D341Med (cell line): ENCODE measurements around the gene TEAD1.

Experiments
- DNase-seq: peaks from one replicate; pipeline ENCODE4 v3.0.0; 2012; ENCODE audit warnings: low spot score

TEAD1 gene

GRCh38 chr11:12707500-12707880 lies 33.3 kb downstream of the TEAD1 start:
- DNase-seq = no peak

DNA sequence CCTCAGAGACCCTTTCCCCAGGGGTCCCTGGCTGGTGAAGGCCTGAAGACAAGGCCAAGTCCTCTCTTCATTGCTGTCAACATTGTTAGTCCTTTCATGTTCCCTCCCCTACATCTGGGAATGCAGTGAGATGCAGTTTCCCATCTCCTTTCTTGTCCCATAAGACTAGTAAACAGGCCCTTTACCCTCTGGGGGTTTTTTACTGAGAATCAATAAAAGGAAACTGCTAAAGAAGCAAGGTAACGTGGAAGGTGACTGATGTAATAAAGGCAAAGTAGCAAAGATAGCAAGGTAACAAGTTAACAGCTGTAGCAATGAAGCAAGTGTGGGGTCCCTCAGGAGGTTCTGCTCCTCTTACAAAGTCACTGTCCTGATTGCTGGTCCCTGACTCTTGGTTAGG lies 37.3 kb downstream of the TEAD1 start:
- DNase-seq = no peak

GRCh38 chr11:12712132-12712531 lies 37.9 kb downstream of the TEAD1 start:
- DNase-seq = no peak

DNA sequence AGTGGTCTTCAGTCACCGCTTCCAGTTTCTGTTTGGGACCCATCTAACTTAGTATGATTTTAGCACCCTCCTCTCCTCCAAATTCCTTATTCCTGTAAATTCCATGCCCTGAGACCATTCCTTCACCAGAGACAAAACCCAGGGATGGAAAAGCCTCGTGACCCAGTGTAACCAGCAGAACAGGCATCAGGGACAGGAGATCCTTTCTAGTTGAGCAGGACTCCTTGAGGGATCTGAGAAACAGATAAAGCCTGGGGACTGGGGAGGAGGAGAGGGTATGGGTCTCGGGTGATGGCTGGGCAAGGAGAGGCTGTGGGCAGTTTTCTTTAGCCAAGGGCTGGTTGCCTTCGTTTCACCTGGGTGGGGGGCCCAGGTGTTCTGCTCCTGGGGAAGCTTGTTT lies 40.9 kb downstream of the TEAD1 start:
- DNase-seq = no peak

GRCh38 chr11:12715941-12716340 lies 41.7 kb downstream of the TEAD1 start:
- no peak for DNase-seq

DNA sequence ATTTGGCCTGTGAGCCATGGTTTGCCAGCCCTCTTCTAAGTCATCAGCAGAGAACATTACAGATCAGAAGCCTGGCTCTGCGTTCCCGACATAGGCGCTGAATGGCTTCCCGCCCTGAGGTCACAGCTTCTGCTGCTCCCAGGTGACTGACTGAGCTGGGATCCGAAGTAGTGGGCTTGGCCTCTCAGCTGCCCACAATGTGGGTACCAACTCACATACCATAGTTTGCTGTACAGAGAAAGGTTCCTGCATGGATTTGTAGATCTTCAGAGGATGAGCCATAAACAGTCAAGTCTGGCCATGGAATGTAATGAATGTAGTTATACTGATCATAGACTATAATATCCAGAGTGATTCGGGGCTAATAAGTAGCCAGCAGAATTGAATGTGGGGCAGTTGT lies 42.6 kb downstream of the TEAD1 start:
- no peak for DNase-seq

DNA sequence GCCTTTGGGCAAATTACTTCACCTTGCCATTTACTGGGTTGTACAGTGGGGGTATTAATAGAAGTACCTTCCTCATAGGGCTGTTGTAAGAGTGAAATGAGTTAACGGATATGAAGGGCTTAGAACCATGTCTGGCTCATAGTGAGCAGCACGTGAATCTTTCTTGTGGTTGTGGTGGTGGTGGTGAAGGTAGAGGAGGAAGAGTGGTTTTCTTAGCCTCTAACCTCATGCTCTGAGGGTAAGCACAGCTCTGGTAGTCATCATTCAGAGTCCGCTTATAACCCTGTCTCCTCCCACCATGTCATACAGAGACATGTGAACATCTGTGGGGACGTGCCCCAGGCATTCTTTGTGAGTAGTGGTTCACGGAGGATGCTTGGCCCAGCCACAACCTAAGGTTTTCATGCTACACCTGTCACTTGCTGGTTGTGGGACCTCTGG lies 43.6 kb downstream of the TEAD1 start:
- no peak for DNase-seq

DNA sequence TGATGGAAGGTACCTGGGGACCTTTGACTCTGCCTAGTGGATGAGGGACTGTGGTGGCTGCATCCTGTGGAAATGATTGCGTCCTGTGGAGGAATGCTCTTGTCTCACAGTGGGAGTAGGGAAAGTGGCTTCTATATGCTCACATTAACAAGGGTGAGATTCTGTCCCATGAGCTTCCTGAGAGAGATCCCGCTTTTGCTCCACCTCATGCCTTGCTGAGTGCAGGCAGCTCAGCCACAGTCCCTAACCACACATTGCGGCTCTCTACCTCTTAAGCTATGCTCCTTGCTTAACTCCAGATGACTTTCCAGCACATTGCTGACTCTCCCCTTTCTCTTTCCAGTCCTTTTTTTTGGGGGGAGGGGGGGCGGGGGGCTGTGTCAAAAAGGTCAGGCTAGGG lies 45.0 kb downstream of the TEAD1 start:
- no peak for DNase-seq

- DNase-seq = no peak
Measured at GRCh38 chr11:12721816-12722604, 47.8 kb downstream of the TEAD1 start.

- DNase-seq = no peak
Measured at GRCh38 chr11:12723421-12724300, 49.4 kb downstream of the TEAD1 start.

GRCh38 chr11:12724301-12725054 lies 50.3 kb downstream of the TEAD1 start:
- no peak for DNase-seq

GRCh38 chr11:12725055-12725862 lies 51.0 kb downstream of the TEAD1 start:
- no peak for DNase-seq

DNA sequence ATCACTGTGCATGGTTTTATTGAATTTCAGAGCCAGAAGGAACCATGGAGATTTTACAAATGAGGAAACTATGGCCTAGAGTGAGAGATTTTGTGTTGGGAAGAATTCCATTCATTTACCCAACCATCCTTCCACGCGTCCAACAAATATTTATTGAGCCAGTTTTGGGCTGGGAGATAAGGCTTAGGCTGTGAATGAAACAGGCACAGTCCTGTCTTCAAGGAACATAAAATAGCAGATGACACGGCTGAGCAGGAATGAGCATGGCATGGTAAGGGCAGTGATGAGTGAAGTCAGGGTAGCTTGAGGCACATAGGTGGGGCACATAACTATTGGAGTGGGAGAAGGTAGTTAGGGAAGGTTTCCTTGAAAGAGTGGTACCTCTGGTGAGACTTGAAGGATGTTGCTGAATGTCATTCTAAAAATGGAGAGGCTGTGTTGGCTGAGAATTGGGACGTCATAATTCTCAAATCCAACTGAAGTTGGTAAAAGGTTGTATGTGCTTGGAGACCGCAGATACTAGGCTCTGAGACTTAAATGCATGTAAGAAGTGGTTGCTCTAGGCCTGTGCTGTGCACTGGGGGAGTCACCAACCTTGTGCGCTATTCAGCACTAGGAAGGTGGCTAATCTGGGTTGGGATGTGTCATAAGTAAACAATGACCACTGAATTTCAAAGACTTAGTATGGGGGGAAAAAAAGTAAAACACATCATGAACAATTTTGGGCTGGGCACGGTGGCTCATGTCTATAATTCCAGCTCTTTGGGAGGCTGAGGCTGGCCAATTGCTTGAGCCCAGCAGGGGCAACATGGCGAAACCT lies 51.9 kb downstream of the TEAD1 start:
- no peak for DNase-seq

DNA sequence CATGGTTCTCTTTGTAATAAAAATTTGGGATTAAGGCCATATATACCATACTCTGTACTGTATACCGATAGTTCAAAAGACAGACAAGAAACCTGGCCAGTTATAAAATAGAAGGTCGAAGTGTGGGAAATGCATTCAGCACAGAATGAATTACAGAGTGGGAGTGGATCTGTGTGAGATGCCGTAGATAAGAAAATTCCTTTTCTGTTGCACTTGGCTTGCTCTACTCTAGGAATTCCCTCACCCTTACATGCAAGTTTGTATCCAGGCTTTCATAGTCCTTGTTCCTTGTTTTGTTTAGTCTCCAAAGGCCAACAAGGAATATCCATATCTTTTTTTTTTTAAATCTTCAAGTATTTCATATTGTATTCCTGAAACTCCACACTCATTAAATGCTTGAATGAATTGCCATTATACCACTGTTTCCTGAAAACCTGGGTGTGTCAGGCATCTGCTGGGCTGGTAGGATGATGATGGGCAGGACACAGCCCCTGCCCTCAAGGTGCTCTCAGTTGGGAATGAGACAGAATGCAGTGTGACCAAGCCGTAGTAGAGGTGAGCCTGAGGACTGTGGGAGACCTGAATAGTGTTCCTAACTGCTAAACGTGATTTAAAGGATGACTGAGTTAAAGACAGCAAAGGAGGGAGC lies 53.5 kb downstream of the TEAD1 start:
- DNase-seq = no peak

GRCh38 chr11:12728417-12728816 lies 54.2 kb downstream of the TEAD1 start:
- no peak for DNase-seq

- DNase-seq = no peak
Measured at GRCh38 chr11:12729941-12730340, 55.7 kb downstream of the TEAD1 start.

- no peak for DNase-seq
Measured at GRCh38 chr11:12731841-12732336, 57.7 kb downstream of the TEAD1 start.

GRCh38 chr11:12733091-12733490 lies 58.9 kb downstream of the TEAD1 start:
- DNase-seq = no peak

DNA sequence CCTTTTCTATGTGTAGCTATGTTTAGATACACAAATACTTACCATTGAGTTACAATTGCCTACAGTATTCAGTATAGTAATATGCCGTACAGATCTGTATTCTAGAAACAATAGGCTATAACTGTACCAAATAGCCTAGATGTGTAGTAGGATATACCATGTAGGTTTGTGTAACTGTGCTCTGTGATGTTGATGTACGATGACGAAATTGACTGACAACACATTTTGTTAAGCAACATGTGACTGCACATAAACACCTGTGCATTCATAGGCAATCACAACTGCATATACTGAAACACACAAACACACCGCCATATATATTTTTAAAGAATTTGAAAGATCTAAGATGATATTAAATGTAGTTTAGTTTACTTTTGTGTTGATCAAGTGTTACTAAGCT lies 60.4 kb downstream of the TEAD1 start:
- no peak for DNase-seq

- DNase-seq = no peak
Measured at GRCh38 chr11:12735262-12735661, 61.0 kb downstream of the TEAD1 start.
